Measurements from ENCODE around the gene ATF4. TPM values are rescaled to one million over a fixed set of nuclear protein-coding genes. Genes with fewer than 3 reads are reported as not detected.
"Not testable (repeated sequence)": the region's sequence is repeated elsewhere in the genome, so short reads cannot be mapped to it uniquely, and the experiment has no call there.

Gene ATF4
- polyA plus RNA-seq, 5 donors, result 321 to 366 (median 329) TPM

- DNase-seq, result not testable (repeated sequence)
Measured at GRCh38 chr22:39507021-39507420, 13.3 kb upstream of the ATF4 start.

- DNase-seq, result no peak
Measured at GRCh38 chr22:39508393-39508792, 12.0 kb upstream of the ATF4 start.

GRCh38 chr22:39510529-39511149 lies 9.7 kb upstream of the ATF4 start:
- no peak for DNase-seq

DNA sequence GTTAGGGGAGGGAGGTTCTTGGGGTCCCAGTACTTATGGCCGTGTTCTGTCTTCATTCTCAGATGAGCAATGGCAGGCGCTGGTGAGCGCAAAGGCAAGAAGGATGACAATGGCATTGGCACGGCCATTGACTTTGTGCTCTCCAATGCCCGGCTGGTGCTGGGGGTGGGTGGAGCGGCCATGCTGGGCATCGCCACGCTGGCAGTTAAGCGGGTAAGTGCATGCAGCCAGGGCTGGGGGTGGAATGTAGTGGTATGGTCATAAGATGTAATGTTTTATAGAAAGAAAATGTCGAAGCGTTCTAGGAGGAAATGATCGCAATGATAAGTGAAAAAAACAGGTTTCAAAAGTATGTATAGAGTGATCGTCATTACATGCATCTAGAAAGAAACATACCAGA lies 9.1 kb upstream of the ATF4 start:
- DNase-seq, result no peak

DNA sequence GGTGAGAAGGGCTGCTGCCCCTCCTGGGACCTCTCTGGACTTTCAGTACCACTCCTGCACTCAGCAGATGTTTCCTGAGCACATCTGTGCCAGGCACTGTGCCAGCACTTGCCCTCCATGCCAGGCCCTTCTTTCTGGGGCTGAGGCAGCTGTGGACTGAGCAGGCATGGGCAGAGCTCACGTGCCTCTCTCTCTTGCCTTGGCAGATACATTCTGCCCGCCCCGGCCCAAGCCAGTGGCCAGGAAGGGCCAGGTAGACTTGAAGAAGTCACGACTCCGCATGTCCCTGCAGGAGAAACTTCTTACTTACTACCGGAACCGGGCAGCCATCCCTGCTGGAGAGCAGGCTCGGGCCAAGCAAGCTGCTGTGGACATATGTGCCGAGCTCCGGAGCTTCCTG lies 8.3 kb upstream of the ATF4 start:
- no peak for DNase-seq

GRCh38 chr22:39513791-39514190 lies 6.6 kb upstream of the ATF4 start:
- no peak for DNase-seq

GRCh38 chr22:39514373-39514973 lies 5.9 kb upstream of the ATF4 start:
- no peak for DNase-seq

GRCh38 chr22:39515266-39516050 lies 4.9 kb upstream of the ATF4 start:
- no peak for DNase-seq

DNA sequence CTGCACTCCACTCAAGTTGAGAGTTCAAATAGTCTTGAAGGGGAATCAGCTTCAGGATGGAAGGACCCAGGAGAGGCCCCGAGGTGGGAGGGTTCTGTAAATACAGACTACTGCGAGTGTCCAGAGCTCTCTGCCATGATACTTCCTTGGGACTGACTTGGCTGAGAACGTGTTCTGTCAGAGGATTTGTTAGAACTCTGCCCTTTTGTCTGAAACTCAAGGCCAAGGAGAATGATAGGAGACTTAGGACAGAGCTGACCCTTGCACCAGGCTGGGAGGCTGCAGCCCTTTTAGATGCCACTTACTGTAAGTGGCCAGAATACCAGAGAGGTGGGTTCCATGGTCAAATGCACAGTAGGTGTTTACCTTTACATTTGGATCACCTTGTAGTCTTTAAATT lies 2.9 kb upstream of the ATF4 start:
- no peak for DNase-seq

GRCh38 chr22:39518144-39518786 lies 2.1 kb upstream of the ATF4 start:
- DNase-seq, result no peak

GRCh38 chr22:39518996-39519680 lies 1.2 kb upstream of the ATF4 start:
- no peak for DNase-seq

DNA sequence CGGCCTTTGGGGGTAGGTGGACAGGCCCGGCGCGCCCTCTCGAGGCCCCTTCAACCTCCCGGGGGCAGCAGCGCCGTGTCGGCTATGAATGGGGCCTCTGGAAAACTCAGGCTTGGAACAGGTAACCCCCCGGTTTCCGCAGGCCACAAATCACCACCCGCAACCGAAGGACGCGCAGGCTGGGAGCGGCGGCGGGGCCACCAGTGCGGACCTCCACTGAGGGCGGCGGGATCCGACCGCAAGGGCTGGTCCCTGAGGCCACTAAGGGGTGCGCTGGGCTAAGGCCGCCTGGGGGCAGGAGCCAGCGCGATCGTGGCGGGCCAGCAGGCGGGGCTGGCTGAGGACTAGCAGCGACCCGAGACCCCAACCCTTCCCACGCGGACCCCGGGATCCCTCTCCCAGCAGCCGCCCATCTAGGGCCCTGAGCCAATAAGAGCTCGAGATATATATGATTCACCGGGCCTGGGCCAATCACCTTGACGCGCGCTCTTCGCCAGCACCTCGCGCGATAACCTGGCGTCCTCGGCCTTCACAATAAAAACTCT lies 609 bp upstream of the ATF4 start:
- peak in 1 of 2 donors; percentile 60 for DNase-seq

- not testable (repeated sequence) for DNase-seq
Measured at GRCh38 chr22:39521106-39521885, 934 bp downstream of the ATF4 start.

DNA sequence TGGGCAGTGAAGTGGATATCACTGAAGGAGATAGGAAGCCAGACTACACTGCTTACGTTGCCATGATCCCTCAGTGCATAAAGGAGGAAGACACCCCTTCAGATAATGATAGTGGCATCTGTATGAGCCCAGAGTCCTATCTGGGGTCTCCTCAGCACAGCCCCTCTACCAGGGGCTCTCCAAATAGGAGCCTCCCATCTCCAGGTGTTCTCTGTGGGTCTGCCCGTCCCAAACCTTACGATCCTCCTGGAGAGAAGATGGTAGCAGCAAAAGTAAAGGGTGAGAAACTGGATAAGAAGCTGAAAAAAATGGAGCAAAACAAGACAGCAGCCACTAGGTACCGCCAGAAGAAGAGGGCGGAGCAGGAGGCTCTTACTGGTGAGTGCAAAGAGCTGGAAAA lies 1.7 kb downstream of the ATF4 start:
- not testable (repeated sequence) for DNase-seq

GRCh38 chr22:39522567-39523300 lies 2.4 kb downstream of the ATF4 start:
- no peak for DNase-seq

DNA sequence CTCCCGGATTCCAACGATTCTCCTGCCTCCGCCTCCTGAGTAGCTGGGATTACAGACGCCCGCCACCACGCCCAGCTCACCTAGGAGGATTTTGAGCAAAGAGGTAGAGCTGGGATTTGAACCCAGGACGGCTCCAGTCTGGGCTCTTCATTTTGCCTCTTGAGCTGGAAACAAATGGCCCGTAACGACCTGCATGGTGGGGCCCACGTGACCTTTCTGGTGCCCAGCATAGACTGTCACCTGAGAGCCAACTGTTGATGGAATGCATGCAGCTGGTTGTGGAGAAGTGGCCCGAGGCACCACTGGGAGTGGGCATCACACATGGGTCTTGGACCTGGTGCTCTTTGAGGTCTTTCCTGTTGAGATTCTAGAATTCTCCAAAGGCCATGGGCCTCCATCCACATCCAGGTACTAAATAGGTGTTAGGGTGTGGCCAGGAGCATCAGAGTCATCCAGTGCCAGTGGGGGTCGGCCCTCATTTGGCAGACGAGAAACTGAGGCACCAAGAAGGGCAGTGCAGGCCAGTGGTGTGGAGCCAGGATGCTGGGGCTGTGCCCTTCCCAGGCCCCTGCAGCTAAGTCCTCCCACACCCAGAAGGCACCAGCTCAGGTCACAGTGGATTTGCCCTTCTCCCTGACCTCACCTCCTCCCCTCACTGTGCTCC lies 3.9 kb downstream of the ATF4 start:
- DNase-seq, result no peak

GRCh38 chr22:39524753-39525657 lies 4.6 kb downstream of the ATF4 start:
- no peak for DNase-seq

GRCh38 chr22:39525658-39525975 lies 5.3 kb downstream of the ATF4 start:
- no peak for DNase-seq

- no peak for DNase-seq
Measured at GRCh38 chr22:39526736-39527171, 6.4 kb downstream of the ATF4 start.
